COR-L47 (cell line): ENCODE measurements around the gene OGDH.
"Not testable (repeated sequence)": the region's sequence is repeated elsewhere in the genome, so short reads cannot be mapped to it uniquely, and the experiment has no call there.

Experiments used
- DNase-seq: peaks from one replicate; lab custom pipeline; 2025; lab: John Stamatoyannopoulos, UW

Gene OGDH

DNA sequence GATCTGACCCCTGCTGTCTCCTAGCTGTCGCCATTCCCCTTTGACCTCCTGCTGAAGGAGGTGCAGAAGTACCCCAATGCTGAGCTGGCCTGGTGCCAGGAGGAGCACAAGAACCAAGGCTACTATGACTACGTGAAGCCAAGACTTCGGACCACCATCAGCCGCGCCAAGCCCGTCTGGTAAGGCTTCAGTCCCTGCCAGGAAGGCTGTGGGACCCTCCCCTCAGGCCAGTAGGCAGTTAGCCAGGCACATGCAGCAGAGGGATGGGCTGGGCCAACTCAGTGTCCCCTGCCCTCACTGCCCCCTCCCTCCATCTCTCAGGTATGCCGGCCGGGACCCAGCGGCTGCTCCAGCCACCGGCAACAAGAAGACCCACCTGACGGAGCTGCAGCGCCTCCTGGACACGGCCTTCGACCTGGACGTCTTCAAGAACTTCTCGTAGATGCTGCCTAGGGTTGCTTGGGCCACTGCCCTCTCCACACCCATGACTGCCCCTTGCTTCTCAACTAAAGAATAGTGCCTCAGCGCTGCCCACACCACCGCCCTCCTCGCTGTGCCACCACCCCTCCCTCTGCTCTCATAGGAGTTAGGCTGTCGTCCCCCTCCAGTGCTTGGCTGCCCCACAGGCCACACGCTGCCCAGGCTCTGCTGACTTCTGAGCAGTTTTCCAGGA, 101.3 kb downstream of the OGDH start:
- DNase-seq, result no peak

DNA sequence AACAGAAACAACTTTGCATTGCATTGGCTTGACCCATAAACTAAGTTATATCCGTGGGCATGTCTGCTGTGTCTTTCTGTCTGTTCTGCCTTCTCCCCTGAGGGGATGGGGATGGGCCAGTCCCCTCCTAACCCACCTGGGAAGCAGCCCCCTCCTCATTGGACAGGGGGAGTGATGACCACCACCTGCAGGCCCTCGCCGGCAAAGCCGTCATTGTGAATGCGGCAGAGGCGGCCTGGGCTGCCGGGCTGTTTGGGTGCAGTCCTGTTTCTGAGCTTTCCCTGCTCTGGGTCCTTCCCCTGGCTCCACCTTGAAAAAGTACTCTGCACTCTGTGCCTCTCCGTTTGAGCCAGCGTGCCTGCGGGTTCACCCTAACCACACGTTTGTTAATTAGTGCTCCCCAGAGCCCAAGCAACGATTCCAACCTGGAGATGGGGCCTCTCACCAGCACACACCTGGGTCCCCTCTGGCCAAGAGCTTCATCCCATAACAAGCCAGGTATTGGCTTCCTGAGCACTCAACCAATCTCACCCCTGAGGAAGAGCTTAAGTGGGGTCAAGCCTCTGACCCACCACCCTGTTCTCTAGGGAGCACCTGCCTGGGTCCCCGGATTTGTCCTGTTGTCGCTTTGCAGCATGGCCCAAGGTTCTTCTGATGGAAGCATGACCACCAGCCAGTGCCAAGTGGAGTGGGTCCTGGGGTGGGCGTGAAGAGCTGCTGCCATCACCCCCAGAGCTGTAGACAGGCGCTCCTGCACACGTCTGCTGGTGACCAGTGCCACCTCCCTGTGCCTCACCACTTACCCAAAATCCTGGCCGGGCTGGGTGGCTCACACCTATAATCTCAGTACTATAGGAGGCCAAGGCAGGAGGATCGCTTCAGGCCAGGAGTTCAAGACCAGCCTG, 102.8 kb downstream of the OGDH start:
- DNase-seq, result no peak

- DNase-seq, result no peak
Observed at GRCh38 chr7:44709945-44710596, 103.6 kb downstream of the OGDH start.

- no peak for DNase-seq
Observed at GRCh38 chr7:44711528-44711927, 105.1 kb downstream of the OGDH start.

GRCh38 chr7:44712012-44712411, 105.6 kb downstream of the OGDH start:
- DNase-seq, result no peak

DNA sequence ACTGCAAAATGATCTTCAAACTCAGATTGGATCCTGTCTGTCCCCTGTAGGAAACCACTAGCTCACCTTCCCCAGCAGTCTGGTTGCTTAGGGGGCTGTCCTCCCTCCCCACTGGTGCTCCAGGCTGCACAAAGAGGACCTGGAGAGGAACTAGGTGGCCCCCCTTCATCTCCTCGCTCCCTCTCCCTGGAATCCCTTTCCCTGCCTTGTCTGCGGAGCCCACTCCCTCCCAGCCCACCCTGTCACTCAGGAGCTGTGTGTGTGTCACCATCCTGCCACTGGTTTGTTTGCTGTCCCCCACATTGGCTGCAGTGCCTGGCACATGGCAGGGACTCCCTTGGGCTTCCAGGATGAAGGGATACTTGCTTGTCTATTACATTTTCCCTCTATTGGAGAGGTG, 106.7 kb downstream of the OGDH start:
- no peak for DNase-seq

GRCh38 chr7:44713680-44714335, 107.4 kb downstream of the OGDH start:
- no peak for DNase-seq

GRCh38 chr7:44716205-44716604, 109.8 kb downstream of the OGDH start:
- no peak for DNase-seq

- no peak for DNase-seq
Observed at GRCh38 chr7:44720301-44720700, 113.9 kb downstream of the OGDH start.

GRCh38 chr7:44724276-44724675, 117.8 kb downstream of the OGDH start:
- no peak for DNase-seq

GRCh38 chr7:44726250-44726649, 119.8 kb downstream of the OGDH start:
- DNase-seq, result not testable (repeated sequence)

DNA sequence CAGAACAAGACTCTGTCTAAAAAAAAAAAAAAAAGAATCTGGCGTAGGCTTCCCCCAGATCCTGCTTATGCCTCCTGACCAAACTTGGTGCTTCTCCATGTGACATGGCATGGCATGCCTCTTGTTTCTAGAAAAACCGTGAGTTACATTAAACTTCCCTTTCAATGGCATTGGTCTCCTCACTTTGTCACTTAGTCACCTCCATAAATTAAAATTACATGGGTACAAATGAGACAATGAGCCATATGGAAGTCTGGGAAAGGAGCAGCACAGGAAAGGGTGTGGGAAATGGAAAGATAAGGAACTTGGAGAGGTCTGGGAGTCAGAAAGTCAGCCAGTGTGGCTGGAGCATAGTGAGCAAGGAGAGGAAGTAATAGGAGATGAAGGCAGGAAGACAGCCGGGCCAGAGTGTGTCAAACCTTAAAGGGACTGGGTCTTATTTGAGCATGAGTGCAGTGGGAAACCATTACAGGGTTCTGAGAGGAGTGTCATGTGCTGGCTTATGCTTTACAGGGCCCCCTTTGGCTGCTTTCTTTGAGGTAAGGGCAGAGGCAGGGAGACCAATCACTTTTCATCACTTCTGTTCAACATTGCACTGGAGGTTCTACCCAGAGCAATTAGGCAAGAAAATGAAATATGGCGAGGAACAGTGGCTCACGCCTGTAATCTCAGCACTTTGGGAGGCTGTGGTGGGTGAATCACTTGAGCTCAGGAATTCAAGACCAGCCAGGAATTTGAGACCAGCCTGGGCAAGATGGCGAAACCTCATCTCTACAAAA, 120.9 kb downstream of the OGDH start:
- no peak for DNase-seq

DNA sequence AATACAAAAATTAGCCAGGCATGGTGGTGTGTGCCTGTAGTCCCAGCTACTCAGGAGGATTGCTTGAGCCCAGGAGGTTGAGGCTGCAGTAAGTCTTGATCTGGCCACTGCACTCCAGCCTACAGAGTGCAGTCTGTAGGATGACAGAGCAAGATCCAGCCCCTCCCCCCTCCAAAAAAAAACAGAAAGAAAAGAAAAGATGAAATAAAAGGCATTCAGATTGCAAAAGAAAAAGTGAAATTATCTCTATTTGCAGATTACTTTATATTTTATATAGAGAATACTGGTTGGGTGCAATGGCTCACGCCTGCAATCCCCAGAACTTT, 121.5 kb downstream of the OGDH start:
- DNase-seq, result no peak

- DNase-seq, result no peak
Observed at GRCh38 chr7:44729949-44730590, 123.6 kb downstream of the OGDH start.

DNA sequence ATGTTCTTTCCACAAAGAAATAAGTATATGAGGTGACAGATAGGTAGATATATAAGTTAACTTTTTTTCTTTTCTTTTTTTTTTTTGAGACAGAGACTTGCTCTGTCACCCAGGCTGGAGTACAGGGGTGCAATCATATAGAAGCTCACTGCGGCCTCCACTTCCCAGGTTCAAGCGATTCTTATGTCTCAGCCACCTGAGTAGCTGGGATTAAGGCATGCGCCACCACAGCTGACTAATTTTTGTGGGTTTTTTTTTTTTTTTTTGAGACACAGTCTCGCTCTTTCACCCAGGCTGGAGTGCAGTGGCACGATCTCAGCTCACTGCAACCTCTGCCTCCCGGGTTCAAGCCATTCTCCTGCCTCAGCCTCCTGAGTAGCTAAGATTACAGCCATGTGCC, 126.5 kb downstream of the OGDH start:
- not testable (repeated sequence) for DNase-seq

GRCh38 chr7:44733708-44734481, 127.5 kb downstream of the OGDH start:
- no peak for DNase-seq

GRCh38 chr7:44735403-44736165, 129.2 kb downstream of the OGDH start:
- DNase-seq, result no peak

GRCh38 chr7:44736896-44737295, 130.5 kb downstream of the OGDH start:
- no peak for DNase-seq

DNA sequence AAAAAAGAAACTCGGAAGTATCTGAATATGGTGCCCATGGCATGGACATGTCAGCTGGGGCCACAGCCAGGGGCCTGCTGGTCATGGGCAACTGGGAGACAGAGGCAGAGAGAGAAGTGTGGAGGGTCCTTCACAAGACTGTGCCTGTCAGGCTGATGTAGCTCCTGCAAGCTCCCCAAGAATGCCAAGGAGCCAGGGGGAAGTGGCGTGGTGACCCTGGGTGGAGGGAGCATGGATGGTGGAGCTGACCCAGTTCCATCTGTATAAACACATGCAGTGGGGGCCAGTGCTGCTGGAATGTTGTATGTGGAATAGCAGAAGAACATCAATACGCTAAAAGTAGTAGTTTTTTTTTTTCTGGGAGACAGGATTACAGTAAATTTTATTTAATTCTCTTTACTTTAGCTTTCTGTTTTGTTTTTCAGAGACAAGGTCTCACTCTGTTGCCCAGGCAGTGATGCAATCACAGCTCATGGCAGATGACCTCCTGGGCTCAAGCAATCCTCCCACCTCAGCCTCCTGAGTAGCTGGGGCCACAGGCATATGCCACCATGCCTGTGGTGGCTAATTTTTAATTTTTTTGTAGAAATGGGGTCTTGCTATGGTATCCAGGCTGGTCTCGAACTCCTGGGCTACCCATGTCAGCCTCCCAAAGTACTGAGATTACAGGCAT, 131.8 kb downstream of the OGDH start:
- no peak for DNase-seq
